GM18526 (cell line): ENCODE measurements around the gene TIAL1.

Experiments
- POLR2A ChIP-seq: IDR thresholded peaks from 3 replicates; pipeline ENCODE4 v1.6.1; 2011; ENCODE audit not compliant: insufficient read length; ENCODE audit errors: extremely low read depth

The TIAL1 gene

GRCh38 chr10:119542988-119543813 lies 53.6 kb downstream of the TIAL1 start:
- TF ChIP-seq POLR2A: no peak

GRCh38 chr10:119542357-119542987 lies 54.3 kb downstream of the TIAL1 start, which contains the start of gene RGS10:
Gene RGS10, minus strand, starts transcription at chr10:119542719. Its CDS starts 81 bp downstream, at chr10:119542638.
- TF ChIP-seq POLR2A: peak; percentile 73

GRCh38 chr10:119541459-119542356 lies 55.1 kb downstream of the TIAL1 start:
- TF ChIP-seq POLR2A: no peak

- TF ChIP-seq POLR2A: no peak
Observed at GRCh38 chr10:119541046-119541445, 55.7 kb downstream of the TIAL1 start.

- TF ChIP-seq POLR2A: no peak
Observed at GRCh38 chr10:119540038-119540437, 56.7 kb downstream of the TIAL1 start.

- no peak for TF ChIP-seq POLR2A
Observed at GRCh38 chr10:119539359-119539825, 57.4 kb downstream of the TIAL1 start.

GRCh38 chr10:119538632-119539358 lies 58.0 kb downstream of the TIAL1 start:
- TF ChIP-seq POLR2A: no peak

GRCh38 chr10:119537953-119538630 lies 58.7 kb downstream of the TIAL1 start:
- TF ChIP-seq POLR2A: no peak

GRCh38 chr10:119536508-119537025 lies 60.2 kb downstream of the TIAL1 start:
- TF ChIP-seq POLR2A: no peak

GRCh38 chr10:119535837-119536507 lies 60.8 kb downstream of the TIAL1 start:
- TF ChIP-seq POLR2A: no peak

GRCh38 chr10:119535305-119535704 lies 61.5 kb downstream of the TIAL1 start:
- no peak for TF ChIP-seq POLR2A

- no peak for TF ChIP-seq POLR2A
Observed at GRCh38 chr10:119533473-119533872, 63.3 kb downstream of the TIAL1 start.

GRCh38 chr10:119531067-119531466 lies 65.7 kb downstream of the TIAL1 start:
- TF ChIP-seq POLR2A: no peak
